ENCODE results near the gene TRIM45. TPM values are rescaled to one million over a fixed set of nuclear protein-coding genes. Genes with fewer than 3 reads are reported as not detected.
"Not testable (repeated sequence)": the region's sequence is repeated elsewhere in the genome, so short reads cannot be mapped to it uniquely, and the experiment has no call there.

Gene TRIM45
- total RNA-seq, 3 donors from 2014 or later (not counting 1 experiment from before 2014, with no cell fraction given): 0.33 to 1.2 (median 0.77) TPM

GRCh38 chr1:117107364-117107763, 14.2 kb downstream of the TRIM45 start:
- Histone ChIP-seq H3K9me3 (ENCODE audit: control insufficient read depth, insufficient read depth, low read length) (no peaks in the 10 kb centered on the region), H3K36me3 (ENCODE audit: control insufficient read depth, insufficient read depth, low read length) (peaks cover 6% of the 10 kb centered on the region), H3K4me3 (ENCODE audit: low read length) (no peak overlapping the region), H3K27ac (ENCODE audit: low read length) (no peak overlapping the region), H3K4me1 (ENCODE audit: control insufficient read depth, insufficient read depth, low read length) (no peaks in the 10 kb centered on the region), H3K27me3 (ENCODE audit: control insufficient read depth, insufficient read depth, low read length) (no peaks in the 10 kb centered on the region)
- no peaks in the 10 kb centered on the region for H3K27me3 Mint-ChIP-seq (ENCODE audit: low read depth in 2 of 2)
- intact Hi-C loops (cut with micrococcal nuclease): no loop called here
- WGBS (ENCODE audit: insufficient coverage): 100% methylated on average over 2 of the region's 2 CpGs
- H3K4me1 Mint-ChIP-seq: no peaks in the 10 kb centered on the region
- no peak overlapping the region for H3K4me3 Mint-ChIP-seq
- no peak for TF ChIP-seq CTCF (IDR thresholded peaks at IDR 0.05)
- no peaks in the 10 kb centered on the region for H3K9me3 Mint-ChIP-seq
- no peak overlapping the region for H3K27ac Mint-ChIP-seq
- no peak for DNase-seq
- ATAC-seq: no peak
- H3K36me3 Mint-ChIP-seq: no peaks in the 10 kb centered on the region

GRCh38 chr1:117106478-117106877, 15.1 kb downstream of the TRIM45 start:
- Mint-ChIP-seq H3K36me3 (no peaks in the 10 kb centered on the region), H3K27me3 (ENCODE audit: low read depth in 2 of 2) (no peaks in the 10 kb centered on the region), H3K9me3 (no peaks in the 10 kb centered on the region), H3K27ac (no peak overlapping the region), H3K4me3 (no peak overlapping the region), H3K4me1 (no peaks in the 10 kb centered on the region)
- no peak for ATAC-seq
- Histone ChIP-seq H3K27me3 (ENCODE audit: control insufficient read depth, insufficient read depth, low read length) (no peaks in the 10 kb centered on the region), H3K4me1 (ENCODE audit: control insufficient read depth, insufficient read depth, low read length) (no peaks in the 10 kb centered on the region), H3K27ac (ENCODE audit: low read length) (no peak overlapping the region), H3K4me3 (ENCODE audit: low read length) (no peak overlapping the region), H3K9me3 (ENCODE audit: control insufficient read depth, insufficient read depth, low read length) (no peaks in the 10 kb centered on the region), H3K36me3 (ENCODE audit: control insufficient read depth, insufficient read depth, low read length) (peaks cover 9% of the 10 kb centered on the region)
- no peak for DNase-seq
- intact Hi-C loops (cut with micrococcal nuclease): no loop called here
- no peak for TF ChIP-seq CTCF (IDR thresholded peaks at IDR 0.05)
- 87% methylated on average over 2 of the region's 2 CpGs for WGBS (ENCODE audit: insufficient coverage)

GRCh38 chr1:117105722-117106121, 15.8 kb downstream of the TRIM45 start:
- Mint-ChIP-seq H3K27ac (no peak overlapping the region), H3K4me3 (no peak overlapping the region), H3K36me3 (no peaks in the 10 kb centered on the region), H3K9me3 (no peaks in the 10 kb centered on the region), H3K27me3 (ENCODE audit: low read depth in 2 of 2) (no peaks in the 10 kb centered on the region), H3K4me1 (no peaks in the 10 kb centered on the region)
- H3K4me1 ChIP-seq (ENCODE audit: control insufficient read depth, insufficient read depth, low read length): no peaks in the 10 kb centered on the region
- no peak for TF ChIP-seq CTCF (IDR thresholded peaks at IDR 0.05)
- H3K4me3 ChIP-seq (ENCODE audit: low read length): no peak overlapping the region
- peaks cover 9% of the 10 kb centered on the region for H3K36me3 ChIP-seq (ENCODE audit: control insufficient read depth, insufficient read depth, low read length)
- H3K27me3 ChIP-seq (ENCODE audit: control insufficient read depth, insufficient read depth, low read length): no peaks in the 10 kb centered on the region
- H3K9me3 ChIP-seq (ENCODE audit: control insufficient read depth, insufficient read depth, low read length): no peaks in the 10 kb centered on the region
- ATAC-seq (no peak), DNase-seq (no peak)
- H3K27ac ChIP-seq (ENCODE audit: low read length): no peak overlapping the region
- intact Hi-C loops (cut with micrococcal nuclease): no loop called here

GRCh38 chr1:117104986-117105385, 16.6 kb downstream of the TRIM45 start:
- no peak overlapping the region for H3K4me3 ChIP-seq (ENCODE audit: low read length)
- no peaks in the 10 kb centered on the region for H3K4me1 ChIP-seq (ENCODE audit: control insufficient read depth, insufficient read depth, low read length)
- intact Hi-C loops (cut with micrococcal nuclease): no loop called here
- ATAC-seq: no peak
- WGBS (ENCODE audit: insufficient coverage): 93% methylated on average over 3 of the region's 3 CpGs
- no peaks in the 10 kb centered on the region for H3K9me3 ChIP-seq (ENCODE audit: control insufficient read depth, insufficient read depth, low read length)
- Mint-ChIP-seq H3K4me1 (no peaks in the 10 kb centered on the region), H3K27me3 (ENCODE audit: low read depth in 2 of 2) (no peaks in the 10 kb centered on the region), H3K9me3 (no peaks in the 10 kb centered on the region), H3K4me3 (no peak overlapping the region), H3K36me3 (no peaks in the 10 kb centered on the region), H3K27ac (no peak overlapping the region)
- DNase-seq: no peak
- no peaks in the 10 kb centered on the region for H3K27me3 ChIP-seq (ENCODE audit: control insufficient read depth, insufficient read depth, low read length)
- H3K27ac ChIP-seq (ENCODE audit: low read length): no peak overlapping the region
- H3K36me3 ChIP-seq (ENCODE audit: control insufficient read depth, insufficient read depth, low read length): peaks cover 14% of the 10 kb centered on the region
- TF ChIP-seq CTCF (IDR thresholded peaks at IDR 0.05): no peak

GRCh38 chr1:117101858-117102257, 19.7 kb downstream of the TRIM45 start:
- H3K36me3 Mint-ChIP-seq; intact Hi-C loops (cut with micrococcal nuclease); H3K4me3 Mint-ChIP-seq: not testable (repeated sequence)

More at GRCh38 chr1:117101858-117102257, 19.7 kb downstream of the TRIM45 start:
- not testable (repeated sequence) for DNase-seq; H3K27ac ChIP-seq (ENCODE audit: low read length); H3K4me1 Mint-ChIP-seq; H3K9me3 ChIP-seq (ENCODE audit: control insufficient read depth, insufficient read depth, low read length); H3K4me1 ChIP-seq (ENCODE audit: control insufficient read depth, insufficient read depth, low read length); H3K4me3 ChIP-seq (ENCODE audit: low read length); ATAC-seq; H3K27me3 Mint-ChIP-seq (ENCODE audit: low read depth in 2 of 2); H3K27ac Mint-ChIP-seq; H3K27me3 ChIP-seq (ENCODE audit: control insufficient read depth, insufficient read depth, low read length); H3K9me3 Mint-ChIP-seq
- 99% methylated on average over 3 of the region's 3 CpGs for WGBS (ENCODE audit: insufficient coverage)
- H3K36me3 ChIP-seq (ENCODE audit: control insufficient read depth, insufficient read depth, low read length): peaks cover 32% of the 10 kb centered on the region

All from natural killer cell (primary cell).